H9 (cell line): ENCODE measurements around the gene CDH5. TPM values are rescaled to one million over a fixed set of nuclear protein-coding genes. Genes with fewer than 3 reads are reported as not detected.

Source experiments
- DNase-seq: peaks from one replicate; pipeline ENCODE4 v3.0.0-alpha.2; 2017
- H2AFZ ChIP-seq: one replicate; pipeline ENCODE4 v1.6.1; 2013; ENCODE audit warnings: mild to moderate bottlenecking, low read length, control low read depth, moderate library complexity
- H2AK5ac ChIP-seq: 2 replicates; pipeline ENCODE4 v1.6.1; 2013; ENCODE audit warnings: low read length, control low read depth, mixed read lengths; ENCODE audit not compliant: insufficient read length
- H2BK120ac ChIP-seq: one replicate; pipeline ENCODE4 v1.6.1; 2013; ENCODE audit warnings: low read depth, mild to moderate bottlenecking, low read length, control low read depth, inconsistent platforms; ENCODE audit not compliant: poor library complexity, severe bottlenecking
- H2BK12ac ChIP-seq: 2 replicates; pipeline ENCODE4 v1.6.1; 2013; ENCODE audit warnings: low read length, control low read depth, mixed read lengths, low read depth; ENCODE audit not compliant: insufficient read length
- H2BK15ac ChIP-seq: 2 replicates; pipeline ENCODE4 v1.6.1; 2013; ENCODE audit warnings: low read depth, low read length, control low read depth
- H2BK20ac ChIP-seq: one replicate; pipeline ENCODE4 v1.6.1; 2013; ENCODE audit warnings: low read depth, mild to moderate bottlenecking, low read length, control low read depth, inconsistent platforms; ENCODE audit not compliant: poor library complexity, severe bottlenecking
- H2BK5ac ChIP-seq: 2 replicates; pipeline ENCODE4 v1.6.1; 2013; ENCODE audit warnings: low read length, control low read depth, mixed read lengths; ENCODE audit not compliant: insufficient read length
- H3K14ac ChIP-seq: 2 replicates; pipeline ENCODE4 v1.6.1; 2013; ENCODE audit warnings: low read length, control low read depth; ENCODE audit not compliant: insufficient read depth
- H3K18ac ChIP-seq: 2 replicates; pipeline ENCODE4 v1.6.1; 2013; ENCODE audit warnings: low read depth, mild to moderate bottlenecking, mixed read lengths, low read length, control low read depth; ENCODE audit not compliant: insufficient read length
- H3K23ac ChIP-seq: 2 replicates; pipeline ENCODE4 v1.6.1; 2013; ENCODE audit warnings: low read length, control low read depth, mixed read lengths, low read depth; ENCODE audit not compliant: insufficient read length
- H3K23me2 ChIP-seq: 2 replicates; pipeline ENCODE4 v1.6.1; 2013; ENCODE audit warnings: low read depth, mild to moderate bottlenecking, mixed read lengths, low read length, control low read depth; ENCODE audit not compliant: insufficient read length, poor library complexity, severe bottlenecking
- H3K27ac ChIP-seq: 2 replicates; pipeline ENCODE4 v1.5.1; 2013; ENCODE audit warnings: low read length, control low read depth, mixed read lengths, low read depth; ENCODE audit not compliant: insufficient read length
- H3K27me3 ChIP-seq: 2 replicates; pipeline ENCODE4 v1.6.1; 2013; ENCODE audit warnings: low read length, control low read depth, inconsistent platforms; ENCODE audit not compliant: insufficient read depth
- H3K4ac ChIP-seq: 2 replicates; pipeline ENCODE4 v1.6.1; 2013; ENCODE audit warnings: low read depth, mild to moderate bottlenecking, control low read depth, inconsistent platforms, low read length, moderate library complexity
- H3K4me1 ChIP-seq: 2 replicates; pipeline ENCODE4 v1.6.1; 2013; ENCODE audit warnings: low read length, control low read depth, inconsistent platforms; ENCODE audit not compliant: insufficient read depth
- H3K4me2 ChIP-seq: 2 replicates; pipeline ENCODE4 v1.6.1; 2013; ENCODE audit warnings: low read length, control low read depth, mixed read lengths; ENCODE audit not compliant: insufficient read length, insufficient read depth
- H3K56ac ChIP-seq: 2 replicates; pipeline ENCODE4 v1.6.1; 2013; ENCODE audit warnings: low read depth, mild to moderate bottlenecking, mixed read lengths, low read length, control low read depth; ENCODE audit not compliant: insufficient read length
- H3K79me1 ChIP-seq: 2 replicates; pipeline ENCODE4 v1.6.1; 2013; ENCODE audit warnings: low read depth, mild to moderate bottlenecking, moderate library complexity, low read length, control low read depth, inconsistent platforms; ENCODE audit not compliant: insufficient read depth, poor library complexity, severe bottlenecking
- H3K79me2 ChIP-seq: 2 replicates; pipeline ENCODE4 v1.6.1; 2013; ENCODE audit warnings: low read length, control low read depth, inconsistent platforms; ENCODE audit not compliant: insufficient read depth
- H3K9ac ChIP-seq: 2 replicates; pipeline ENCODE4 v1.6.1; 2013; ENCODE audit warnings: low read length, control low read depth, mixed read lengths; ENCODE audit not compliant: insufficient read length; ENCODE audit errors: extremely low read depth
- H3K9me3 ChIP-seq: one replicate; pipeline ENCODE4 v1.6.1; 2013; ENCODE audit warnings: low read depth, low read length, inconsistent platforms; ENCODE audit not compliant: control insufficient read depth
- H3T11ph ChIP-seq: one replicate; pipeline ENCODE4 v1.6.1; 2013; ENCODE audit warnings: mild to moderate bottlenecking, low read length, control low read depth, inconsistent platforms
- H4K20me1 ChIP-seq: one replicate; pipeline ENCODE4 v1.6.1; 2013; ENCODE audit not compliant: control insufficient read depth, insufficient read length, insufficient read depth
- H4K5ac ChIP-seq: 2 replicates; pipeline ENCODE4 v1.6.1; 2013; ENCODE audit warnings: low read depth, mild to moderate bottlenecking, mixed read lengths, low read length, control low read depth; ENCODE audit not compliant: insufficient read length
- H4K8ac ChIP-seq: replicated peaks from 2 replicates; pipeline ENCODE4 v1.6.1; 2013; ENCODE audit warnings: low read length, control low read depth, mixed read lengths, low read depth; ENCODE audit not compliant: insufficient read length
- H4K91ac ChIP-seq: 2 replicates; pipeline ENCODE4 v1.6.1; 2013; ENCODE audit warnings: low read depth, mild to moderate bottlenecking, moderate library complexity, mixed read lengths, low read length, control low read depth; ENCODE audit not compliant: insufficient read length
- H3K27ac Mint-ChIP-seq, 3 experiments: 2 replicates in 2 of 3; 3 replicates in 1 of 3; pipeline ENCODE4 v1.8.0; 2020 to 2021; ENCODE audit warnings: mixed read lengths in 3 of 3, mild to moderate bottlenecking in 1 of 3, moderate library complexity in 1 of 3
- H3K27me3 Mint-ChIP-seq: 2 replicates; pipeline ENCODE4 v1.8.0; 2021; ENCODE audit warnings: low read depth, mild to moderate bottlenecking, moderate library complexity, mixed read lengths
- H3K36me3 Mint-ChIP-seq, 3 experiments: 2 replicates in 2 of 3; 3 replicates in 1 of 3; pipeline ENCODE4 v1.8.0; 2020 to 2021; ENCODE audit warnings: low read depth in 3 of 3, mixed read lengths in 3 of 3; ENCODE audit not compliant: insufficient read depth in 1 of 3
- H3K4me1 Mint-ChIP-seq, 2 experiments: 2 replicates each; pipeline ENCODE4 v1.8.0; 2020; ENCODE audit warnings: mixed read lengths in 2 of 2
- H3K4me3 Mint-ChIP-seq, 2 experiments: 2 replicates in 1 of 2; 3 replicates in 1 of 2; pipeline ENCODE4 v1.8.0; 2020 to 2021; ENCODE audit warnings: mild to moderate bottlenecking in 2 of 2, mixed read lengths in 2 of 2, moderate library complexity in 1 of 2
- H3K9me3 Mint-ChIP-seq, 2 experiments: 2 replicates in 1 of 2; 3 replicates in 1 of 2; pipeline ENCODE4 v1.8.0; 2020; ENCODE audit warnings: mild to moderate bottlenecking in 2 of 2, mixed read lengths in 2 of 2, moderate library complexity in 1 of 2
- WGBS: extraction: QIAGEN DNeasy Blood & Tissue Kit; methylation state at CpG from one replicate; pipeline ENCODE4 v1.1.7; 2013; ENCODE audit warnings: missing lambda C conversion rate, low lambda C conversion rate, mixed read lengths; ENCODE audit not compliant: insufficient read length; ENCODE audit errors: extremely low coverage; 5-methylcytosine and 5-hydroxymethylcytosine counted together
- total RNA-seq: library from RNA; stranded (reverse); gene quantifications from 2 replicates; pipeline ENCODE4 v1.2.1, GENCODE V29; 2021
- TF ChIP-seq, protein P1 (sequence below): fragments of 200-600 bp; sonication (generic); conservative IDR thresholded peaks from 3 replicates; pipeline ENCODE4 v1.8.0; 2021; ENCODE audit warnings: antibody characterized with exemption, mild to moderate bottlenecking

Gene CDH5
- total RNA-seq, 1 experiment from 2014 or later = 0.20 TPM

GRCh38 chr16:66354034-66354909 is 12.2 kb upstream of the CDH5 start:
- Mint-ChIP-seq H3K27me3 (peaks cover 28% of the 10 kb centered on the region), H3K4me3 (no peak overlapping the region), H3K36me3 (no peaks in the 10 kb centered on the region), H3K27ac (peak overlapping the region in 1 of 3 experiments; percentile 66; a peak in 1 of 7 replicates), H3K9me3 (no peaks in the 10 kb centered on the region), H3K4me1 (peaks cover 7 to 27% of the 10 kb centered on the region in 2 experiments)
- H3K23ac ChIP-seq = no peak overlapping the region
- H3K18ac ChIP-seq = no peak overlapping the region
- H4K5ac ChIP-seq = no peak overlapping the region
- H3K79me1 ChIP-seq = no peaks in the 10 kb centered on the region
- no peak overlapping the region for H4K91ac ChIP-seq
- no peak overlapping the region for H4K8ac ChIP-seq
- no peaks in the 10 kb centered on the region for H3K23me2 ChIP-seq
- no peaks in the 10 kb centered on the region for H3K9me3 ChIP-seq
- no peak overlapping the region for H2BK15ac ChIP-seq
- no peak overlapping the region for H2BK20ac ChIP-seq
- no peak overlapping the region for H3K56ac ChIP-seq
- TF ChIP-seq, protein P1, sequence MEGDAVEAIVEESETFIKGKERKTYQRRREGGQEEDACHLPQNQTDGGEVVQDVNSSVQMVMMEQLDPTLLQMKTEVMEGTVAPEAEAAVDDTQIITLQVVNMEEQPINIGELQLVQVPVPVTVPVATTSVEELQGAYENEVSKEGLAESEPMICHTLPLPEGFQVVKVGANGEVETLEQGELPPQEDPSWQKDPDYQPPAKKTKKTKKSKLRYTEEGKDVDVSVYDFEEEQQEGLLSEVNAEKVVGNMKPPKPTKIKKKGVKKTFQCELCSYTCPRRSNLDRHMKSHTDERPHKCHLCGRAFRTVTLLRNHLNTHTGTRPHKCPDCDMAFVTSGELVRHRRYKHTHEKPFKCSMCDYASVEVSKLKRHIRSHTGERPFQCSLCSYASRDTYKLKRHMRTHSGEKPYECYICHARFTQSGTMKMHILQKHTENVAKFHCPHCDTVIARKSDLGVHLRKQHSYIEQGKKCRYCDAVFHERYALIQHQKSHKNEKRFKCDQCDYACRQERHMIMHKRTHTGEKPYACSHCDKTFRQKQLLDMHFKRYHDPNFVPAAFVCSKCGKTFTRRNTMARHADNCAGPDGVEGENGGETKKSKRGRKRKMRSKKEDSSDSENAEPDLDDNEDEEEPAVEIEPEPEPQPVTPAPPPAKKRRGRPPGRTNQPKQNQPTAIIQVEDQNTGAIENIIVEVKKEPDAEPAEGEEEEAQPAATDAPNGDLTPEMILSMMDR = no peak
- no peak overlapping the region for H3T11ph ChIP-seq
- no peak overlapping the region for H2AFZ ChIP-seq
- H3K4ac ChIP-seq = no peak overlapping the region
- no peak overlapping the region for H3K27ac ChIP-seq
- no CpG with 5 or more reads among the region's 11 CpGs for WGBS
- H4K20me1 ChIP-seq = no peaks in the 10 kb centered on the region
- peaks cover 3% of the 10 kb centered on the region; the same call in 1 of the 2 replicates for H3K4me1 ChIP-seq
- H3K4me2 ChIP-seq = no peak overlapping the region
- no peak overlapping the region for H2BK12ac ChIP-seq
- H2BK5ac ChIP-seq = no peak overlapping the region
- no peak overlapping the region for H3K9ac ChIP-seq
- no peak overlapping the region for H2AK5ac ChIP-seq
- no peak for DNase-seq
- no peak overlapping the region for H2BK120ac ChIP-seq
- no peaks in the 10 kb centered on the region for H3K27me3 ChIP-seq
- no peak overlapping the region for H3K14ac ChIP-seq
- H3K79me2 ChIP-seq = no peaks in the 10 kb centered on the region
